Stimulated activated CD8-positive, alpha-beta memory T cell treated with anti-CD3 and anti-CD28 coated beads, Interleukin-2, amount 100 ng/mL, for 1 hour (primary cell): Measurements from ENCODE around the gene EPHA1.
"Not testable (repeated sequence)": the region's sequence is repeated elsewhere in the genome, so short reads cannot be mapped to it uniquely, and the experiment has no call there.

ENCODE experiments used
- DNase-seq, 2 donors: peaks; one replicate each; pipeline ENCODE4 v3.0.0-alpha.2; 2020; ENCODE audit warnings: low read depth in 2 of 2

EPHA1 gene

GRCh38 chr7:143431109-143431508, 22.5 kb upstream of the EPHA1 start:
- no peak for DNase-seq

- no peak for DNase-seq
These were observed 21.4 kb upstream of the EPHA1 start for GRCh38 chr7:143429770-143430698.

- no peak for DNase-seq
These were observed 18.0 kb upstream of the EPHA1 start for GRCh38 chr7:143426479-143427142.

- not testable (repeated sequence) for DNase-seq
These were observed 15.8 kb upstream of the EPHA1 start for GRCh38 chr7:143424476-143424875.

- no peak for DNase-seq
These were observed 13.4 kb upstream of the EPHA1 start for GRCh38 chr7:143422033-143422432.

GRCh38 chr7:143420624-143421023, 12.0 kb upstream of the EPHA1 start:
- DNase-seq, result not testable (repeated sequence)

GRCh38 chr7:143419880-143420279, 11.2 kb upstream of the EPHA1 start:
- no peak for DNase-seq

- no peak for DNase-seq
These were observed 10.2 kb upstream of the EPHA1 start for GRCh38 chr7:143418681-143419458.

GRCh38 chr7:143417734-143418383, 9.2 kb upstream of the EPHA1 start:
- no peak for DNase-seq

GRCh38 chr7:143416565-143417149, 8.0 kb upstream of the EPHA1 start:
- no peak for DNase-seq

- DNase-seq, result no peak
These were observed 7.2 kb upstream of the EPHA1 start for GRCh38 chr7:143415742-143416397.

- not testable (repeated sequence) for DNase-seq
These were observed 6.6 kb upstream of the EPHA1 start for GRCh38 chr7:143415209-143415608.

- no peak for DNase-seq
These were observed 4.5 kb upstream of the EPHA1 start for GRCh38 chr7:143413123-143413522.

- no peak for DNase-seq
These were observed 3.5 kb upstream of the EPHA1 start for GRCh38 chr7:143411976-143412708.

GRCh38 chr7:143410521-143411004, 1.9 kb upstream of the EPHA1 start:
- no peak for DNase-seq

GRCh38 chr7:143408252-143408685, 387 bp downstream of the EPHA1 start:
- no peak for DNase-seq

- DNase-seq, result no peak
These were observed 1.1 kb downstream of the EPHA1 start for GRCh38 chr7:143407287-143408251.

- no peak for DNase-seq
These were observed 2.7 kb downstream of the EPHA1 start for GRCh38 chr7:143406002-143406357.
